SU-DHL-6 (cell line): ENCODE results near the gene TEKTIP1.

ENCODE experiments used
- EZH2phosphoT487 ChIP-seq: fragments of 200-600 bp; sonication (generic), shearing (Covaris generic); conservative IDR thresholded peaks from 2 replicates; pipeline ENCODE4 v1.6.1; 2018; ENCODE audit warnings: mild to moderate bottlenecking, antibody characterized with exemption, low read length, moderate library complexity, mixed read lengths
- TF ChIP-seq, protein P1 (sequence below): fragments of 200-600 bp; sonication (generic); IDR thresholded peaks from one replicate; pipeline ENCODE4 v1.5.1; 2017; ENCODE audit warnings: antibody characterized with exemption, mild to moderate bottlenecking, low read length, moderate library complexity; ENCODE audit not compliant: insufficient read depth, poor library complexity, severe bottlenecking

- no peak for TF ChIP-seq EZH2phosphoT487
- TF ChIP-seq, protein P1, sequence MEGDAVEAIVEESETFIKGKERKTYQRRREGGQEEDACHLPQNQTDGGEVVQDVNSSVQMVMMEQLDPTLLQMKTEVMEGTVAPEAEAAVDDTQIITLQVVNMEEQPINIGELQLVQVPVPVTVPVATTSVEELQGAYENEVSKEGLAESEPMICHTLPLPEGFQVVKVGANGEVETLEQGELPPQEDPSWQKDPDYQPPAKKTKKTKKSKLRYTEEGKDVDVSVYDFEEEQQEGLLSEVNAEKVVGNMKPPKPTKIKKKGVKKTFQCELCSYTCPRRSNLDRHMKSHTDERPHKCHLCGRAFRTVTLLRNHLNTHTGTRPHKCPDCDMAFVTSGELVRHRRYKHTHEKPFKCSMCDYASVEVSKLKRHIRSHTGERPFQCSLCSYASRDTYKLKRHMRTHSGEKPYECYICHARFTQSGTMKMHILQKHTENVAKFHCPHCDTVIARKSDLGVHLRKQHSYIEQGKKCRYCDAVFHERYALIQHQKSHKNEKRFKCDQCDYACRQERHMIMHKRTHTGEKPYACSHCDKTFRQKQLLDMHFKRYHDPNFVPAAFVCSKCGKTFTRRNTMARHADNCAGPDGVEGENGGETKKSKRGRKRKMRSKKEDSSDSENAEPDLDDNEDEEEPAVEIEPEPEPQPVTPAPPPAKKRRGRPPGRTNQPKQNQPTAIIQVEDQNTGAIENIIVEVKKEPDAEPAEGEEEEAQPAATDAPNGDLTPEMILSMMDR = no peak
These were observed 4.4 kb upstream of the TEKTIP1 start for GRCh38 chr19:3534375-3535234.
